ENCODE results near the gene KSR2.

GRCh38 chr12:117427211-117427610 is 541.6 kb downstream of the KSR2 start:
- TF ChIP-seq EZH2 (IDR thresholded peaks at IDR 0.05) (no peak), POLR2AphosphoS5 (IDR thresholded peaks at IDR 0.05; ENCODE audit: borderline replicate concordance, low read depth, low read length) (no peak)

Data from SK-N-MC (cell line).